Measurements from ENCODE around the gene ARMC2.

Gene ARMC2

GRCh38 chr6:108875161-108875555 is 26.9 kb downstream of the ARMC2 start:
- no peak for TF ChIP-seq CTCF (conservative IDR thresholded peaks at IDR 0.05; ENCODE audit: low read depth, low read length)
- no peak for DNase-seq (ENCODE audit: low read depth)
- no peak overlapping the region for H3K4me3 ChIP-seq (ENCODE audit: low read depth, low read length)

- no peak for TF ChIP-seq CTCF (conservative IDR thresholded peaks at IDR 0.05; ENCODE audit: low read depth, low read length)
- H3K4me3 ChIP-seq (ENCODE audit: low read depth, low read length): no peak overlapping the region
- peak; percentile 85 for DNase-seq (ENCODE audit: low read depth)
Measured at GRCh38 chr6:108877046-108877751, 29.0 kb downstream of the ARMC2 start.

- DNase-seq (ENCODE audit: low read depth): no peak
- TF ChIP-seq CTCF (conservative IDR thresholded peaks at IDR 0.05; ENCODE audit: low read depth, low read length): no peak
- H3K4me3 ChIP-seq (ENCODE audit: low read depth, low read length): no peak overlapping the region
Measured at GRCh38 chr6:108878942-108879341, 30.7 kb downstream of the ARMC2 start.

GRCh38 chr6:108883172-108883571 is 35.0 kb downstream of the ARMC2 start:
- TF ChIP-seq CTCF (conservative IDR thresholded peaks at IDR 0.05; ENCODE audit: low read depth, low read length): no peak
- no peak for DNase-seq (ENCODE audit: low read depth)
- H3K4me3 ChIP-seq (ENCODE audit: low read depth, low read length): no peak overlapping the region

- no peak overlapping the region for H3K4me3 ChIP-seq (ENCODE audit: low read depth, low read length)
- no peak for DNase-seq (ENCODE audit: low read depth)
- no peak for TF ChIP-seq CTCF (conservative IDR thresholded peaks at IDR 0.05; ENCODE audit: low read depth, low read length)
Measured at GRCh38 chr6:108884211-108885059, 36.2 kb downstream of the ARMC2 start.

- TF ChIP-seq CTCF (conservative IDR thresholded peaks at IDR 0.05; ENCODE audit: low read depth, low read length): no peak
- no peak overlapping the region for H3K4me3 ChIP-seq (ENCODE audit: low read depth, low read length)
- no peak for DNase-seq (ENCODE audit: low read depth)
Measured at GRCh38 chr6:108888052-108888451, 39.8 kb downstream of the ARMC2 start.
